ENCODE measurements around the gene DAO. TPM values are rescaled to one million over a fixed set of nuclear protein-coding genes. Genes with fewer than 3 reads are reported as not detected.
"Not testable (repeated sequence)": the region's sequence is repeated elsewhere in the genome, so short reads cannot be mapped to it uniquely, and the experiment has no call there.

DAO gene
- total RNA-seq, 1 donor from 2014 or later = not detected

- H3K4me3 Mint-ChIP-seq (ENCODE audit: unreplicated experiment) = peak overlapping the region; percentile 48
- DNase-seq (ENCODE audit: low spot score) = peak; percentile 99
- TF ChIP-seq CTCF (IDR thresholded peaks at IDR 0.05) = no peak
- H3K36me3 Mint-ChIP-seq (ENCODE audit: low read depth) = peaks cover 33% of the 10 kb centered on the region
- H3K9me3 Mint-ChIP-seq (ENCODE audit: low read depth) = no peaks in the 10 kb centered on the region
- peaks cover 91% of the 10 kb centered on the region for H3K4me1 Mint-ChIP-seq (ENCODE audit: low read depth)
- peak overlapping the region; percentile 100 for H3K27ac Mint-ChIP-seq (ENCODE audit: unreplicated experiment)
- no peaks in the 10 kb centered on the region for H3K27me3 Mint-ChIP-seq (ENCODE audit: low read depth)
These were observed 41.5 kb upstream of the DAO start for GRCh38 chr12:108838194-108839017.

- H3K36me3 Mint-ChIP-seq (ENCODE audit: low read depth) = peaks cover 34% of the 10 kb centered on the region
- peak overlapping the region; percentile 100 for H3K27ac Mint-ChIP-seq (ENCODE audit: unreplicated experiment)
- no peak for DNase-seq (ENCODE audit: low spot score)
- H3K4me1 Mint-ChIP-seq (ENCODE audit: low read depth) = peaks cover 90% of the 10 kb centered on the region
- H3K9me3 Mint-ChIP-seq (ENCODE audit: low read depth) = no peaks in the 10 kb centered on the region
- H3K4me3 Mint-ChIP-seq (ENCODE audit: unreplicated experiment) = no peak overlapping the region
- no peaks in the 10 kb centered on the region for H3K27me3 Mint-ChIP-seq (ENCODE audit: low read depth)
- no peak for TF ChIP-seq CTCF (IDR thresholded peaks at IDR 0.05)
These were observed 40.6 kb upstream of the DAO start for GRCh38 chr12:108839018-108839889.

GRCh38 chr12:108839890-108840230, 40.0 kb upstream of the DAO start:
- no peak for TF ChIP-seq CTCF (IDR thresholded peaks at IDR 0.05)
- peaks cover 88% of the 10 kb centered on the region for H3K4me1 Mint-ChIP-seq (ENCODE audit: low read depth)
- no peak for DNase-seq (ENCODE audit: low spot score)
- peaks cover 34% of the 10 kb centered on the region for H3K36me3 Mint-ChIP-seq (ENCODE audit: low read depth)
- H3K27ac Mint-ChIP-seq (ENCODE audit: unreplicated experiment) = peak overlapping the region; percentile 100
- H3K9me3 Mint-ChIP-seq (ENCODE audit: low read depth) = no peaks in the 10 kb centered on the region
- H3K27me3 Mint-ChIP-seq (ENCODE audit: low read depth) = no peaks in the 10 kb centered on the region
- H3K4me3 Mint-ChIP-seq (ENCODE audit: unreplicated experiment) = no peak overlapping the region

- no peak for TF ChIP-seq CTCF (IDR thresholded peaks at IDR 0.05)
- Mint-ChIP-seq H3K4me1 (ENCODE audit: low read depth) (peaks cover 84% of the 10 kb centered on the region), H3K4me3 (ENCODE audit: unreplicated experiment) (no peak overlapping the region), H3K27ac (ENCODE audit: unreplicated experiment) (peak overlapping the region; percentile 100), H3K27me3 (ENCODE audit: low read depth) (no peaks in the 10 kb centered on the region), H3K36me3 (ENCODE audit: low read depth) (peaks cover 29% of the 10 kb centered on the region), H3K9me3 (ENCODE audit: low read depth) (no peaks in the 10 kb centered on the region)
- DNase-seq (ENCODE audit: low spot score) = no peak
These were observed 39.1 kb upstream of the DAO start for GRCh38 chr12:108840605-108841332.

- H3K9me3 Mint-ChIP-seq (ENCODE audit: low read depth); H3K27me3 Mint-ChIP-seq (ENCODE audit: low read depth); DNase-seq (ENCODE audit: low spot score); H3K4me3 Mint-ChIP-seq (ENCODE audit: unreplicated experiment): not testable (repeated sequence)
- H3K36me3 Mint-ChIP-seq (ENCODE audit: low read depth) = peaks cover 36% of the 10 kb centered on the region
- peaks cover 87% of the 10 kb centered on the region for H3K4me1 Mint-ChIP-seq (ENCODE audit: low read depth)
- H3K27ac Mint-ChIP-seq (ENCODE audit: unreplicated experiment) = peak overlapping the region; percentile 72
These were observed 38.1 kb upstream of the DAO start for GRCh38 chr12:108841825-108842224.

Measured in chondrocyte (in vitro differentiated cells).